Stimulated activated memory B cell treated with anti-CD40 and anti-IgM and Interleukin-4, amounts not matched to agents 10 μg/mL and 1 μg/mL and 100 μg/mL, for 72 hours (primary cell): Measurements from ENCODE around the gene HDAC7.

Experiments used
- ATAC-seq: fragments of 150-1000 bp; cut with Tn5 transposase; 2 replicates; pipeline ENCODE4 v1.10.0; 2021
- H3K27ac Mint-ChIP-seq: one replicate; pipeline ENCODE4 v1.8.0; 2022; ENCODE audit warnings: mild to moderate bottlenecking, mixed read lengths
- H3K27me3 Mint-ChIP-seq: one replicate; pipeline ENCODE4 v1.8.0; 2022; ENCODE audit warnings: mixed read lengths
- H3K36me3 Mint-ChIP-seq: one replicate; pipeline ENCODE4 v1.8.0; 2022; ENCODE audit warnings: mixed read lengths
- H3K4me1 Mint-ChIP-seq: one replicate; pipeline ENCODE4 v1.8.0; 2022; ENCODE audit warnings: mixed read lengths
- H3K4me3 Mint-ChIP-seq: one replicate; pipeline ENCODE4 v1.8.0; 2022; ENCODE audit warnings: mild to moderate bottlenecking, moderate library complexity, mixed read lengths
- H3K9me3 Mint-ChIP-seq: one replicate; pipeline ENCODE4 v1.8.0; 2022; ENCODE audit warnings: mixed read lengths

HDAC7 gene

GRCh38 chr12:47763481-47764346, 56.0 kb downstream of the HDAC7 start:
- H3K9me3 Mint-ChIP-seq, result no peaks in the 10 kb centered on the region
- peak overlapping the region; percentile 4 for H3K27ac Mint-ChIP-seq
- H3K36me3 Mint-ChIP-seq, result no peaks in the 10 kb centered on the region
- ATAC-seq, result peak; percentile 25
- no peak overlapping the region for H3K4me3 Mint-ChIP-seq
- no peaks in the 10 kb centered on the region for H3K27me3 Mint-ChIP-seq
- H3K4me1 Mint-ChIP-seq, result peaks cover 18% of the 10 kb centered on the region

GRCh38 chr12:47762850-47763465, 56.7 kb downstream of the HDAC7 start:
- peak overlapping the region; percentile 4 for H3K27ac Mint-ChIP-seq
- no peak overlapping the region for H3K4me3 Mint-ChIP-seq
- ATAC-seq, result no peak
- no peaks in the 10 kb centered on the region for H3K9me3 Mint-ChIP-seq
- peaks cover 25% of the 10 kb centered on the region for H3K4me1 Mint-ChIP-seq
- H3K27me3 Mint-ChIP-seq, result no peaks in the 10 kb centered on the region
- no peaks in the 10 kb centered on the region for H3K36me3 Mint-ChIP-seq

- Mint-ChIP-seq H3K4me1 (peaks cover 59% of the 10 kb centered on the region), H3K27me3 (no peaks in the 10 kb centered on the region), H3K36me3 (no peaks in the 10 kb centered on the region), H3K4me3 (peak within 1 kb of the TSS; percentile 67), H3K27ac (peak within 1 kb of the TSS; percentile 87), H3K9me3 (no peaks in the 10 kb centered on the region)
- peak; percentile 63 for ATAC-seq
These were observed 60.6 kb downstream of the HDAC7 start, which contains the start of gene RAPGEF3 for GRCh38 chr12:47758834-47759690. TSS of gene RAPGEF3 (minus strand) at chr12:47758880. CDS start at chr12:47758556, 324 bp downstream.

GRCh38 chr12:47758584-47758833, 61.2 kb downstream of the HDAC7 start:
- ATAC-seq, result no peak
- H3K9me3 Mint-ChIP-seq, result no peaks in the 10 kb centered on the region
- no peaks in the 10 kb centered on the region for H3K36me3 Mint-ChIP-seq
- H3K4me3 Mint-ChIP-seq, result peak overlapping the region; percentile 67
- H3K4me1 Mint-ChIP-seq, result peaks cover 59% of the 10 kb centered on the region
- H3K27ac Mint-ChIP-seq, result peak overlapping the region; percentile 87
- H3K27me3 Mint-ChIP-seq, result no peaks in the 10 kb centered on the region

- Mint-ChIP-seq H3K4me3 (peak overlapping the region; percentile 67), H3K36me3 (no peaks in the 10 kb centered on the region), H3K27me3 (no peaks in the 10 kb centered on the region), H3K9me3 (no peaks in the 10 kb centered on the region), H3K4me1 (peaks cover 62% of the 10 kb centered on the region), H3K27ac (peak overlapping the region; percentile 87)
- ATAC-seq, result no peak
These were observed 61.7 kb downstream of the HDAC7 start for GRCh38 chr12:47757840-47758583.

GRCh38 chr12:47757364-47757839, 62.3 kb downstream of the HDAC7 start:
- ATAC-seq, result no peak

GRCh38 chr12:47755655-47756562, 63.8 kb downstream of the HDAC7 start:
- Mint-ChIP-seq H3K27ac (peak overlapping the region; percentile 87), H3K4me1 (peaks cover 67% of the 10 kb centered on the region), H3K27me3 (no peaks in the 10 kb centered on the region), H3K36me3 (no peaks in the 10 kb centered on the region), H3K9me3 (no peaks in the 10 kb centered on the region), H3K4me3 (peak overlapping the region; percentile 67)
- ATAC-seq, result peak; percentile 78

More at GRCh38 chr12:47757364-47757839, 62.3 kb downstream of the HDAC7 start:
- Mint-ChIP-seq H3K27ac (peak overlapping the region; percentile 87), H3K4me1 (peaks cover 67% of the 10 kb centered on the region), H3K4me3 (peak overlapping the region; percentile 67), H3K27me3 (no peaks in the 10 kb centered on the region), H3K9me3 (no peaks in the 10 kb centered on the region), H3K36me3 (no peaks in the 10 kb centered on the region)

- Mint-ChIP-seq H3K27me3 (no peaks in the 10 kb centered on the region), H3K9me3 (no peaks in the 10 kb centered on the region), H3K27ac (peak overlapping the region; percentile 87), H3K36me3 (peaks cover 3% of the 10 kb centered on the region), H3K4me3 (peak overlapping the region; percentile 51), H3K4me1 (peaks cover 70% of the 10 kb centered on the region)
- no peak for ATAC-seq
These were observed 64.8 kb downstream of the HDAC7 start for GRCh38 chr12:47754881-47755280.

- Mint-ChIP-seq H3K4me1 (peaks cover 71% of the 10 kb centered on the region), H3K27me3 (no peaks in the 10 kb centered on the region), H3K9me3 (no peaks in the 10 kb centered on the region), H3K27ac (peak overlapping the region; percentile 87), H3K4me3 (no peak overlapping the region), H3K36me3 (peaks cover 6% of the 10 kb centered on the region)
- no peak for ATAC-seq
These were observed 65.6 kb downstream of the HDAC7 start for GRCh38 chr12:47754126-47754525.

- Mint-ChIP-seq H3K9me3 (no peaks in the 10 kb centered on the region), H3K4me3 (peak overlapping the region; percentile 32), H3K4me1 (peaks cover 72% of the 10 kb centered on the region), H3K36me3 (peaks cover 6% of the 10 kb centered on the region), H3K27me3 (no peaks in the 10 kb centered on the region), H3K27ac (peak overlapping the region; percentile 87)
- ATAC-seq, result peak; percentile 14
These were observed 66.4 kb downstream of the HDAC7 start for GRCh38 chr12:47753021-47754001.

GRCh38 chr12:47752552-47752951, 67.2 kb downstream of the HDAC7 start:
- peak overlapping the region; percentile 87 for H3K27ac Mint-ChIP-seq
- H3K27me3 Mint-ChIP-seq, result no peaks in the 10 kb centered on the region
- H3K4me1 Mint-ChIP-seq, result peaks cover 68% of the 10 kb centered on the region
- H3K9me3 Mint-ChIP-seq, result no peaks in the 10 kb centered on the region
- no peak overlapping the region for H3K4me3 Mint-ChIP-seq
- H3K36me3 Mint-ChIP-seq, result peaks cover 6% of the 10 kb centered on the region
- ATAC-seq, result no peak

GRCh38 chr12:47752121-47752520, 67.6 kb downstream of the HDAC7 start:
- H3K4me3 Mint-ChIP-seq, result no peak overlapping the region
- ATAC-seq, result no peak
- peak overlapping the region; percentile 47 for H3K27ac Mint-ChIP-seq
- H3K36me3 Mint-ChIP-seq, result peaks cover 6% of the 10 kb centered on the region
- H3K4me1 Mint-ChIP-seq, result peaks cover 68% of the 10 kb centered on the region
- no peaks in the 10 kb centered on the region for H3K27me3 Mint-ChIP-seq
- H3K9me3 Mint-ChIP-seq, result no peaks in the 10 kb centered on the region

GRCh38 chr12:47751561-47751960, 68.1 kb downstream of the HDAC7 start:
- Mint-ChIP-seq H3K4me3 (no peak overlapping the region), H3K27me3 (no peaks in the 10 kb centered on the region), H3K27ac (peak overlapping the region; percentile 47), H3K4me1 (peaks cover 68% of the 10 kb centered on the region), H3K36me3 (peaks cover 6% of the 10 kb centered on the region), H3K9me3 (no peaks in the 10 kb centered on the region)
- no peak for ATAC-seq
